GM23338 (cell line): ENCODE measurements around the gene LMAN2L. TPM values are rescaled to one million over a fixed set of nuclear protein-coding genes. Genes with fewer than 3 reads are reported as not detected.

Experiments used
- ATAC-seq: fragments of 200-7000 bp; cut with Tn5 transposase; 3 replicates; pipeline ENCODE4 v1.9.1; 2020
- DNase-seq: peaks from one replicate; pipeline ENCODE4 v3.0.0-alpha.2; 2015; ENCODE audit warnings: low spot score
- H2AFZ ChIP-seq: fragments of 200-600 bp; sonication (generic); 2 replicates; pipeline ENCODE4 v1.8.0; 2016; ENCODE audit warnings: antibody characterized with exemption, mild to moderate bottlenecking, moderate library complexity
- H3F3A ChIP-seq: fragments of 200-600 bp; sonication (generic); replicated peaks from 2 replicates; pipeline ENCODE4 v1.8.0; 2017; ENCODE audit warnings: antibody characterized with exemption, mixed run types, low read depth
- H3K27ac ChIP-seq: fragments of 200-600 bp; sonication (generic); 2 replicates; pipeline ENCODE4 v1.6.1; 2016; ENCODE audit warnings: low read depth
- H3K27me3 ChIP-seq: fragments of 200-600 bp; sonication (generic); 2 replicates; pipeline ENCODE4 v1.8.0; 2016; ENCODE audit warnings: mild to moderate bottlenecking, mixed run types, moderate library complexity; ENCODE audit not compliant: insufficient read depth
- H3K36me3 ChIP-seq: fragments of 200-600 bp; sonication (generic); 2 replicates; pipeline ENCODE4 v1.8.0; 2016; ENCODE audit warnings: mild to moderate bottlenecking; ENCODE audit not compliant: insufficient read depth
- H3K4me1 ChIP-seq: fragments of 200-600 bp; sonication (generic); 2 replicates; pipeline ENCODE4 v1.8.0; 2016; ENCODE audit warnings: mild to moderate bottlenecking, moderate library complexity; ENCODE audit not compliant: insufficient read depth
- H3K4me2 ChIP-seq: fragments of 200-600 bp; sonication (generic); 2 replicates; pipeline ENCODE4 v1.7.1; 2017; ENCODE audit warnings: mixed run types
- H3K4me3 ChIP-seq: fragments of 200-600 bp; sonication (generic); 2 replicates; pipeline ENCODE4 v1.6.1; 2016; ENCODE audit warnings: mixed run types
- H3K79me2 ChIP-seq: fragments of 200-600 bp; sonication (generic); replicated peaks from 2 replicates; pipeline ENCODE4 v1.8.0; 2017; ENCODE audit warnings: mild to moderate bottlenecking; ENCODE audit not compliant: insufficient read depth
- H3K9me2 ChIP-seq: fragments of 200-600 bp; sonication (generic); 2 replicates; pipeline ENCODE4 v1.8.0; 2017; ENCODE audit not compliant: insufficient read depth
- H4K20me1 ChIP-seq: fragments of 200-600 bp; sonication (generic); replicated peaks from 2 replicates; pipeline ENCODE4 v1.8.0; 2017; ENCODE audit warnings: mild to moderate bottlenecking; ENCODE audit not compliant: insufficient read depth
- H3K27ac Mint-ChIP-seq: 2 replicates; pipeline ENCODE4 v1.8.0; 2020; ENCODE audit warnings: inconsistent platforms, mild to moderate bottlenecking, moderate library complexity, mixed read lengths
- H3K27me3 Mint-ChIP-seq: 3 replicates; pipeline ENCODE4 v1.8.0; 2022; ENCODE audit warnings: low read depth, mild to moderate bottlenecking, moderate library complexity, mixed read lengths, inconsistent platforms; ENCODE audit not compliant: insufficient read depth, poor library complexity
- H3K36me3 Mint-ChIP-seq: 3 replicates; pipeline ENCODE4 v1.8.0; 2021; ENCODE audit warnings: low read depth, mild to moderate bottlenecking, inconsistent platforms, moderate library complexity, mixed read lengths
- H3K4me1 Mint-ChIP-seq: 3 replicates; pipeline ENCODE4 v1.8.0; 2020; ENCODE audit warnings: mild to moderate bottlenecking, inconsistent platforms, mixed read lengths
- H3K4me3 Mint-ChIP-seq: 3 replicates; pipeline ENCODE4 v1.8.0; 2021; ENCODE audit warnings: moderate library complexity, mild to moderate bottlenecking, inconsistent platforms, mixed read lengths
- H3K9me3 Mint-ChIP-seq: 3 replicates; pipeline ENCODE4 v1.8.0; 2020; ENCODE audit warnings: moderate library complexity, mild to moderate bottlenecking, inconsistent platforms, mixed read lengths
- CREB1 ChIP-seq: fragments of 250-450 bp; sonication (Bioruptor Pico); IDR thresholded peaks from 2 replicates; pipeline ENCODE4 v1.5.0; 2020; ENCODE audit warnings: low read depth, mild to moderate bottlenecking, moderate library complexity
- EZH2phosphoT487 ChIP-seq: fragments of 200-600 bp; sonication (generic); IDR thresholded peaks from one replicate; pipeline ENCODE4 v1.8.1; 2018; ENCODE audit warnings: antibody characterized with exemption; ENCODE audit not compliant: unreplicated experiment
- NANOG ChIP-seq: IDR thresholded peaks from 2 replicates; pipeline ENCODE4 v1.6.1; 2016; ENCODE audit warnings: antibody characterized with exemption, borderline replicate concordance
- POLR2AphosphoS5 ChIP-seq: IDR thresholded peaks from 2 replicates; pipeline ENCODE4 v1.6.1; 2016; ENCODE audit warnings: antibody characterized with exemption, low read depth
- STAT1 ChIP-seq: IDR thresholded peaks from one replicate; pipeline ENCODE4 v1.6.1; 2016; ENCODE audit warnings: antibody characterized with exemption; ENCODE audit not compliant: unreplicated experiment
- ZNF114 ChIP-seq: fragments of 250-450 bp; sonication (Bioruptor Pico); IDR thresholded peaks from 2 replicates; pipeline ENCODE4 v1.5.0; 2020; ENCODE audit warnings: mild to moderate bottlenecking, moderate library complexity
- ZNF331 ChIP-seq: fragments of 250-450 bp; sonication (Bioruptor Pico); IDR thresholded peaks from 2 replicates; pipeline ENCODE4 v1.5.0; 2020; ENCODE audit warnings: low read depth, mild to moderate bottlenecking, moderate library complexity
- ZNF462 ChIP-seq: fragments of 250-450 bp; sonication (Bioruptor Pico); IDR thresholded peaks from 2 replicates; pipeline ENCODE4 v1.5.0; 2020; ENCODE audit warnings: mild to moderate bottlenecking, moderate library complexity
- polyA plus RNA-seq: library from polyadenylated mRNA; unstranded; fragments of >200 nt; fragmentation: Nextera tagmentation; extraction: Ambion mirVana; gene quantifications from 2 replicates; pipeline ENCODE4 v1.2.1, GENCODE V29; 2016
- total RNA-seq: library from RNA; depleted of rRNA; stranded (reverse); fragments of >200 nt; shearing (Covaris generic); gene quantifications from 2 replicates; pipeline ENCODE4 v1.2.3, GENCODE V29; 2014

Gene LMAN2L
- total and polyA plus RNA-seq, 2 experiments from 2014 or later: 11.8 to 15.8 TPM

GRCh38 chr2:96747061-96747617, 7.3 kb upstream of the LMAN2L start (continued):
- TF ChIP-seq ZNF462 (no peak), STAT1 (no peak)

GRCh38 chr2:96739076-96739632, 710 bp downstream of the LMAN2L start:
- no peaks in the 10 kb centered on the region for H3K27me3 ChIP-seq
- H3K27ac Mint-ChIP-seq: peak overlapping the region; percentile 97
- no peak for DNase-seq
- no peaks in the 10 kb centered on the region; the same call in 2 of the 3 replicates for H3K9me3 Mint-ChIP-seq
- H3K4me1 ChIP-seq: peaks cover 6% of the 10 kb centered on the region; the same call in 1 of the 2 replicates
- peaks cover 12% of the 10 kb centered on the region; the same call in 1 of the 2 replicates for H4K20me1 ChIP-seq
- H3K4me1 Mint-ChIP-seq: peaks cover 9% of the 10 kb centered on the region
- peak overlapping the region; percentile 82 for H3K4me2 ChIP-seq
- H2AFZ ChIP-seq: peak overlapping the region; percentile 38
- no peak overlapping the region for H3K27ac ChIP-seq
- peak overlapping the region; percentile 99 for H3K4me3 Mint-ChIP-seq
- H3F3A ChIP-seq: no peaks in the 10 kb centered on the region
- H3K27me3 Mint-ChIP-seq: peaks cover 8% of the 10 kb centered on the region
- ATAC-seq: peak; percentile 22
- H3K36me3 Mint-ChIP-seq: peaks cover 22% of the 10 kb centered on the region
- H3K36me3 ChIP-seq: peaks cover 22% of the 10 kb centered on the region
- H3K4me3 ChIP-seq: peak overlapping the region; percentile 67
- no peaks in the 10 kb centered on the region for H3K9me2 ChIP-seq
- peaks cover 45% of the 10 kb centered on the region for H3K79me2 ChIP-seq
- TF ChIP-seq EZH2phosphoT487: no peak
- no peak for TF ChIP-seq CREB1
- no peak for TF ChIP-seq ZNF114 (CRISPR knock-in tag)
- TF ChIP-seq ZNF331 (CRISPR knock-in tag): no peak
- no peak for TF ChIP-seq STAT1
- no peak for TF ChIP-seq ZNF462
- TF ChIP-seq NANOG: no peak
- no peak for TF ChIP-seq POLR2AphosphoS5
